Sigmoid colon (tissue), 4 donors: ENCODE results near the gene APBB1IP.

ENCODE experiments used
- CTCF ChIP-seq, 4 experiments: fragments of 450-650 bp in 3 of 4; fragments of 200-600 bp in 1 of 4; IDR thresholded peaks; one replicate each; pipeline ENCODE4 v1.5.1; 2016 to 2019; ENCODE audit warnings: antibody characterized with exemption in 4 of 4, mild to moderate bottlenecking in 3 of 4, moderate library complexity in 2 of 4
- EP300 ChIP-seq, 4 donors: sonication (generic); formaldehyde crosslinking; IDR thresholded peaks; one replicate each; pipeline ENCODE4 v1.6.1; 2017; ENCODE audit warnings: antibody characterized with exemption in 4 of 4

DNA sequence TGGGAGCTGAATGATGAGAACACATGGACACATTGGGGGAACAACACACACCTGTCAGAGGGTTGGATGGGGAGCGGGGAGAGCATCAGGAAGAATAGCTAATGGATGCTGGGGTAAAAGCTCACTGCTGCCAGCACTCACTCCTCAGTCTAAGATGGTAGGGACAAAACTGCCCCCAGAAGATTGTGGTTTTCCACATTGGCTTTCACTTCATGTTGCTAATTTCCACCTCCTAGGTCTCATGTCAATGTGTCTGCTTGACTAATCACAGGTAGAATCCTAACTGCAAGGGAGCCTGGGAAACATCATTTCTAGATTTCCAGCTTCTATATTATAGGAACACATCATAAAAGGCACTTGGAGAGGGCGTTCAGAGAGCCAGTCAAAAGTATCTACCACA is 22.6 kb downstream of the APBB1IP start:
- TF ChIP-seq EP300 (IDR thresholded peaks at IDR 0.05) (no peak), CTCF (IDR thresholded peaks at IDR 0.05) (no peak)
